ENCODE measurements around the gene ERAP2.

Gene ERAP2

GRCh38 chr5:96935559-96936430 is 59.5 kb downstream of the ERAP2 start, which contains the start of gene LNPEP:
TSS of gene LNPEP (plus strand) at chr5:96936080. CDS start at chr5:96936156, 76 bp downstream.
- DNase-seq, result peak; percentile 98

- peak; percentile 74 for DNase-seq
These were observed 60.4 kb downstream of the ERAP2 start for GRCh38 chr5:96936431-96937320.

- no peak for DNase-seq
These were observed 64.3 kb downstream of the ERAP2 start for GRCh38 chr5:96940586-96940985.

DNA sequence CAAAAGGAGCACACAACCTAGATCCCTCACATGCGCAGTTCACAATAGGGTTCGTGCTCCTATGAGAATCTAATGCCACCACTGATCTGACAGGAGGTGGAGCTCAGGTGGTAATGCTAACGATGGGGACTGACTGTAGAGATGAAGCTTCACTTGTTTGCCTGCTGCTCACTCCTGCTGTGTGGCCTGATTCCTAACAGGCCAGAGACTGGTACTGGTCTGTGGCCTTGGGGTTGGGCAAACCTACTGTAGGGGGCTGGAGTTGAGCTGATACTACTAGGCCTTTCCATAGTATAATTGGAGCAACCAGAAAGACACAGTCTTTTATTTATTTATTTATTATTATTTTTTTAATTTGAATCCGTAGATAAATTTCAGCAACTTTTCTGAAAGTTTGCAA is 64.8 kb downstream of the ERAP2 start:
- no peak for DNase-seq

DNA sequence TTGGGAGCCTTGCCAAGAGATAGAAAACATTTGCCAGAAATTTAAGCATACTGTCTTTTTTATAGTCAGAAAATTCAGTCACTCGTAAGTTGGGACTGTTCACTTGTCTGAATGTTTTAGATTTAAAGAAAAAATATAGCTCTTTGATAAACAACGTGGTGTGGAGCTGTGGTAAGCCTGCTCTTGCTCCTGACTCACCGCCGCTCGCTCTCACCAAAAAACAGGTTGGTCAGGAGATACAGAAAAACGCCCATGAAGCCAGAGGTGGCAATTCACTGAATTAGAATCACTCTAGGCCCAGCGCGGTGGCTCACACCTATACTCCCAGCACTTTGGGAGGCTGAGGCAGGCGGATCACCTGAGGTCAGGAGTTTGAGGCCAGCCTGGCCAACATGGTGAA is 65.8 kb downstream of the ERAP2 start:
- peak; percentile 19 for DNase-seq

- no peak for DNase-seq
These were observed 66.6 kb downstream of the ERAP2 start for GRCh38 chr5:96942911-96943310.

DNA sequence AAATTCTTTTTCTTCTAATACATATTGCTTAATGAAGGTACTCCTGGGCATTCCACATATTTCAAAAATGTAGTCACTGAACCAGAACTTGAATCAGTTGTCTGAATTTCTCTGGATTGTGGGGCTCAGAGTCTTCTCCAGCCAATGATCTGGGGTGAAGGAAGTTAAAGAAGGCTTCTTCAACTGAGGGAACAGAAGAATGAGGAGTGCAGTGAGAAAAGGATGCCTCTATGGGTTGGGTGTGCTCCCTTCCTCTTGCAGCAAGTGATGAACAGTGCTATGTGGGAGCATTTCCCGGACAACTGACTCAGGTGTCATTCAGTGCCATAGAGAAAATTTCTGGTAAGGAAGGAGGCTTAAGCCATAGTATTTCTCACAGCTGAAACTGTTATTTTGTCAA is 67.5 kb downstream of the ERAP2 start:
- no peak for DNase-seq

GRCh38 chr5:96945144-96945897 is 69.0 kb downstream of the ERAP2 start:
- no peak for DNase-seq

GRCh38 chr5:96946381-96946780 is 70.1 kb downstream of the ERAP2 start:
- no peak for DNase-seq

DNA sequence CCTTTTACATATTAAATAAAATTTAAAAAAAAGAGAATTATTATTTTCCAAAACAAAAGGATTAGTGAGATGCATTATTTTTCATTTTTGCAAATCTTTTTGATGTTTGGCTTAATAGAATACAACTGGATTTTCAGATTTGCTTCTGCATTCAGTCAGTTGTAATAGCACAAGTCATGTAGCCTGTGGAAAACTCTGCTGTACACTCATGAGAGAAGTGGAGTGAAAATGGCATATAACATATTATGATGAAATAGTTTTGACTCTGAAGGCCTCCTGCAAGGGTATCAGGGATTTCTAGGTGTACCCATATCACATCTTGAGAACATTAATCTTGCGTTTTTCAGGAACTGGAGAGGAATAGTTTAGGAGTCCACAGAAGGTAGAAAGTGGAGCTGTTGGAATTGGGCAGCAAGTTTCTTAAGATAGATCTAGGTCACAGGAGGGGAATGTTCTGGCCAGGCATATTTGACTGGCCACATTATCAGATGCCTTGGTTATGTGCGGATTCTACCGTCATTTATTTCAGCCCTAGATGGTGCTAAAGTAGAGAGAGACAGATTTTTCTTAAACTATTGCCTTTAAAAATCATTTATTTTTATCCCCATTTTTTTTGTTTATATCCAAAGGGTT is 75.9 kb downstream of the ERAP2 start:
- no peak for DNase-seq

GRCh38 chr5:96952974-96953730 is 76.9 kb downstream of the ERAP2 start:
- DNase-seq, result no peak

DNA sequence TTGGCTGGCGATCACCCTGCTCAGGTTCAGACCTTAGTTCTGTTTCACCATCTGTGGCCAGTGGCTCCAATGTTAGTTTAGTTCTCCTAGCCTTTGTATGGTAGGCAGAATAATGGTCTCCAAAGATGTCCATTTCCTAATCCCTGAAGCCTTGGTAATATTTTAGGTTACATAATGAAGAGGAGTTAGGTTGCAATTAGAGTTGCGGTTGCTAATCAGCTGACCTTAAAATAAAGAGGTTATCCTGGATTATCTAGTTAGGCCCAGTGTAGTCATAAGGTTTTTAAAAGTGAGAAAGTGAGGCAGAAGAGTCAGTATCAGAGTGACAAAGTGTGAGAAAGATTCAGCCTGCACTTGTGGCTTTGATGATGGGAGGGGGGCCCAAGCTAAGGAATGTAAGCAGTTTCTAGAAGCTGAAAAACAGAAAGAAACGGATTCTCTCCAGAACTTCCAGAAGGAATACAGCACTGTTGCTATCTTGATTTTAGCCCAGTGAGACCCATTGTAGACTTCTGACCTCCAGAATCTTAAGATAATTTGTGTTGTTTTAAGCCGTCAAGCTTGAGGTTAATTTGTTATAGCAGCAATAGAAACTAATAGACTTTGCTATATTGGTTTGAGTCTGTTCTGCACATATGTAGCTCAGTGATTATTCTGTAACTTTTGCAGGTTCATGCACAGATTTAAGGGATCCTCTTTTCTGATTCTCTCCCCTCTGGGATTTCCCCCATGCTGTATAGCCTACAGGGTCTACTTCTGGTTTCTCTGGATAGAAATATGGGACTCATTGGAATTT is 81.2 kb downstream of the ERAP2 start:
- no peak for DNase-seq

GRCh38 chr5:96958977-96959376 is 82.7 kb downstream of the ERAP2 start:
- no peak for DNase-seq

DNA sequence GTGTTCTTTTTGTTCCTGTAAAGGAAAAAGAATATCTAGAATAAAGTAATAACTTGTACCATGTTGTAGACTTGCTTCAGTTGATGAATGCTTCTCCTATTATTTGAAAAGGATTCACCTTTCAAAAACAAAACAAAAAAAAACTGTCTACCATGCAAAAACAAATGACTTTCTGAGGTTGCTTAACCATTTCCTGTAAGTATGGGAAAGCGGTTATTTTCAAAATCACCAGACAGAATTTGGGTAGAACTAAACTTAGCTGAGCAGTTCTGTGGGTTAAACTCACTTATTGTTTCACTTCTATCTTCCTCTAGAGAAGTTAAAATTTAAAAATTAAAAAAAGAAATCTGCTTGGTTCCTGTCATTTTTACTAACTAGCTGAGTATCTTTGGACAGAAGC is 84.8 kb downstream of the ERAP2 start:
- DNase-seq, result peak; percentile 80

DNA sequence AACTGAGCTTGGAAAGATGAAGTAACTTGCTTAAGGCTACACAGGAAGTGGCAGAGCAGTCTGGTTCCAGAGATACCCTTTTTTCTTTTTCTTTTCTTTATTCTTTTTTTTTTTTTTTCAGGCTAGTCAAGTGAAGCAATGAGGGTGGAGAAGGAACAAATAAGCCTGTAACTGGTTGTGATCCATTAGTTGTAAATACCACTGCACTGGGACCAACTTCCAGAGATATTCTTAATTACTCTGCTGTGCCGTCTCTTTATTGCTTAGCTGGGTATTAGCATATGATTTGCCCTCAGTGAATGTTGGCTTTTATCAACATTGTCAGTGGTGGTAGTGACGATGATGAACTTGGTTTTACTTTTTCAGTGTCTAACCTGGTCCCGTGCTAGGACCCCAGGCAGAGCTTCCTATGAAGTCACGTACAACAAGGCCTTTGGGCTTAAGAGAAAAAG is 86.3 kb downstream of the ERAP2 start:
- DNase-seq, result peak; percentile 82

DNA sequence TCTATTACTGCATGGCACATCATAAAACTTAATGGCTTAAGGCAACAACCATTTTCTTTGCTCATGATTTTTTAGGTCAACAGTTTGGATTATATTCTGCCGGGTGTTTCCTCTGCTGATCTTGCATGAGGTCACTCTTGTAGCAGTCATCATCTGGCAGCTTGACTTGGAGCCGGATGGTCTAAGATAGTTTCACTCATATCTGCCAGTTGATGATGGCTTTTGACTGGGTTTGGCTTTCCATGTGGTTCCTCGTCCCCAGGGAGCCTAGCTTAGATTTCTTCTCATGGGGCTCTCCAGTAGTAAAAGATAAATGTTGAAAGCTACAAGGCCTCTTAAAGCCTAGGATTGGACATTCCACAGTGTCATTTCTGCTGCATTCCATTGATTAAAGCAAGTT is 87.0 kb downstream of the ERAP2 start:
- DNase-seq, result peak; percentile 93

- DNase-seq, result no peak
These were observed 90.5 kb downstream of the ERAP2 start for GRCh38 chr5:96966801-96967200.

GRCh38 chr5:96967400-96967799 is 91.1 kb downstream of the ERAP2 start:
- no peak for DNase-seq

GRCh38 chr5:96968074-96968473 is 91.8 kb downstream of the ERAP2 start:
- no peak for DNase-seq

DNA sequence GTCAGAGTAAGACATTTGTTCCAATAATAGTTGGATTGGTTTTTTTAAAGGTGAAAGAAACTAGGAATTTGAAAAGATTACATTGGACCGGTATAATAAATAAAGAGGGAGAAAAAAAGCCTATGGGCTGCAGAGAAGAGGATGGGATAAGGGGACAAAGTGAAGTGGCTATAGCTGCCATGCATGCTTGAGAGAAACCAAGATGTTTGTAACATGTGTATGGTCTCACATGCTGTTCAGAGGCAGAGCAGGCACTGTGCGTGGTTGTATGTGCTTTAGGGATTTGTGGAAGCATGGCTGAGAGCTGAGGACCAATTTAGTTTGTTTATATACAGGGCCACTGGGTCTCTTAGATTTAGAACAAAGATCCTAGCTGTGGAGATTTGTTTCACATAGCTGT is 92.3 kb downstream of the ERAP2 start:
- no peak for DNase-seq
